HCT116 (cell line): ENCODE measurements around the gene SDSL.

ENCODE experiments used
- CTCF ChIP-seq, 3 experiments: fragments of 200-600 bp in 1 of 3; sonication (generic) in 1 of 3; IDR thresholded peaks in 2 of 3; conservative IDR thresholded peaks in 1 of 3; 2 replicates each; pipeline ENCODE4 v1.5.1; 2012 to 2017; ENCODE audit warnings: low read depth in 2 of 3, low read length in 2 of 3, antibody characterized with exemption in 1 of 3, borderline replicate concordance in 1 of 3, control low read depth in 1 of 3, mild to moderate bottlenecking in 1 of 3, mixed read lengths in 1 of 3, mixed run types in 1 of 3, moderate library complexity in 1 of 3; ENCODE audit not compliant: insufficient read depth in 1 of 3
- JUND ChIP-seq: IDR thresholded peaks from 2 replicates; pipeline ENCODE4 v1.6.1; 2012

- TF ChIP-seq JUND (no peak), CTCF (IDR thresholded peaks at IDR 0.05 in 2 of 3, conservative IDR thresholded peaks at IDR 0.05 in 1 of 3; ENCODE audit: borderline replicate concordance in 1 of 3, insufficient read depth in 1 of 3, low read depth in 2 of 3, low read length in 2 of 3) (no peak)
These were observed 48.7 kb upstream of the SDSL start for GRCh38 chr12:113373440-113373839.
